Measurements from ENCODE around the gene FAM163B.

Gene FAM163B

GRCh38 chr9:133562611-133563290 is 46.4 kb downstream of the FAM163B start:
- H3K4me3 ChIP-seq (ENCODE audit: low read depth, low read length) = no peak overlapping the region
- TF ChIP-seq CTCF (IDR thresholded peaks at IDR 0.05; ENCODE audit: borderline replicate concordance, insufficient read depth, low read depth, low read length) = no peak

- no peak overlapping the region for H3K4me3 ChIP-seq (ENCODE audit: low read depth, low read length)
- no peak for TF ChIP-seq CTCF (IDR thresholded peaks at IDR 0.05; ENCODE audit: borderline replicate concordance, insufficient read depth, low read depth, low read length)
Measured at GRCh38 chr9:133561976-133562554, 47.1 kb downstream of the FAM163B start.

GRCh38 chr9:133560944-133561343 is 48.2 kb downstream of the FAM163B start:
- TF ChIP-seq CTCF (IDR thresholded peaks at IDR 0.05; ENCODE audit: borderline replicate concordance, insufficient read depth, low read depth, low read length) = no peak
- H3K4me3 ChIP-seq (ENCODE audit: low read depth, low read length) = no peak overlapping the region

GRCh38 chr9:133560311-133560710 is 48.9 kb downstream of the FAM163B start:
- no peak overlapping the region for H3K4me3 ChIP-seq (ENCODE audit: low read depth, low read length)
- TF ChIP-seq CTCF (IDR thresholded peaks at IDR 0.05; ENCODE audit: borderline replicate concordance, insufficient read depth, low read depth, low read length) = no peak

- H3K4me3 ChIP-seq (ENCODE audit: low read depth, low read length) = peak overlapping the region; percentile 33
- no peak for TF ChIP-seq CTCF (IDR thresholded peaks at IDR 0.05; ENCODE audit: borderline replicate concordance, insufficient read depth, low read depth, low read length)
Measured at GRCh38 chr9:133558191-133559126, 50.7 kb downstream of the FAM163B start.

GRCh38 chr9:133557581-133557980 is 51.6 kb downstream of the FAM163B start:
- H3K4me3 ChIP-seq (ENCODE audit: low read depth, low read length) = no peak overlapping the region
- no peak for TF ChIP-seq CTCF (IDR thresholded peaks at IDR 0.05; ENCODE audit: borderline replicate concordance, insufficient read depth, low read depth, low read length)
